Liver (tissue), 9 donors: ENCODE data around the gene WDR36. TPM values are rescaled to one million over a fixed set of nuclear protein-coding genes. Genes with fewer than 3 reads are reported as not detected.

Source experiments
- DNase-seq: peaks from one replicate; pipeline ENCODE4 v3.0.0-alpha.2; 2017; ENCODE audit warnings: low spot score
- H3K27ac ChIP-seq, 2 donors: one replicate each; pipeline ENCODE4 v1.7.0; 2013; ENCODE audit warnings: inconsistent platforms in 2 of 2, low read length in 2 of 2, control low read depth in 1 of 2, low read depth in 1 of 2, mild to moderate bottlenecking in 1 of 2
- H3K27me3 ChIP-seq, 4 donors: one replicate each; pipeline versions ENCODE4 v1.6.1 to v1.7.0; 2013; ENCODE audit warnings: low read length in 3 of 4, inconsistent platforms in 1 of 4, mild to moderate bottlenecking in 1 of 4, moderate library complexity in 1 of 4; ENCODE audit not compliant: control insufficient read depth in 4 of 4, insufficient read depth in 4 of 4
- H3K36me3 ChIP-seq, 4 donors: one replicate each; pipeline versions ENCODE4 v1.6.1 to v1.7.0; 2013; ENCODE audit warnings: low read length in 3 of 4, mild to moderate bottlenecking in 3 of 4, low read depth in 1 of 4, moderate library complexity in 1 of 4; ENCODE audit not compliant: control insufficient read depth in 4 of 4, insufficient read depth in 3 of 4
- H3K4me1 ChIP-seq, 4 donors: one replicate each; pipeline versions ENCODE4 v1.6.1 to v1.7.0; 2013; ENCODE audit warnings: low read length in 3 of 4, mild to moderate bottlenecking in 3 of 4, moderate library complexity in 1 of 4; ENCODE audit not compliant: control insufficient read depth in 4 of 4, insufficient read depth in 4 of 4
- H3K4me3 ChIP-seq, 3 donors: one replicate each; pipeline versions ENCODE4 v1.6.1 to v1.7.0; 2013; ENCODE audit warnings: low read length in 3 of 3, control low read depth in 1 of 3, low read depth in 1 of 3, mild to moderate bottlenecking in 1 of 3
- H3K9ac ChIP-seq, 2 donors: one replicate each; pipeline ENCODE4 v1.7.0; 2013; ENCODE audit warnings: low read length in 2 of 2, mild to moderate bottlenecking in 2 of 2, moderate library complexity in 2 of 2, control low read depth in 1 of 2, low read depth in 1 of 2
- H3K9me3 ChIP-seq, 4 donors: one replicate each; pipeline versions ENCODE4 v1.6.1 to v1.7.0; 2013; ENCODE audit warnings: low read length in 3 of 4; ENCODE audit not compliant: control insufficient read depth in 4 of 4
- ATF3 ChIP-seq: IDR thresholded peaks from 2 replicates; pipeline ENCODE4 v1.6.1; 2016; ENCODE audit warnings: antibody characterized with exemption
- EGR1 ChIP-seq, 2 donors: IDR thresholded peaks; 2 replicates each; pipeline ENCODE4 v1.6.1; 2016 to 2018; ENCODE audit warnings: antibody characterized with exemption in 2 of 2, low read depth in 2 of 2
- FOXA1 ChIP-seq: IDR thresholded peaks from 2 replicates; pipeline ENCODE4 v1.6.1; 2016; ENCODE audit warnings: antibody characterized with exemption
- FOXA2 ChIP-seq: IDR thresholded peaks from 2 replicates; pipeline ENCODE4 v1.6.1; 2016; ENCODE audit warnings: antibody characterized with exemption
- GABPA ChIP-seq, 2 donors: IDR thresholded peaks in 1 of 2; conservative IDR thresholded peaks in 1 of 2; 2 replicates each; pipeline ENCODE4 v1.6.1; 2016; ENCODE audit warnings: antibody characterized with exemption in 2 of 2, mild to moderate bottlenecking in 1 of 2, moderate library complexity in 1 of 2
- HNF4A ChIP-seq, 2 donors: conservative IDR thresholded peaks; 2 replicates each; pipeline ENCODE4 v1.6.1; 2016; ENCODE audit warnings: antibody characterized with exemption in 2 of 2, mild to moderate bottlenecking in 2 of 2
- HNF4G ChIP-seq: IDR thresholded peaks from 2 replicates; pipeline ENCODE4 v1.6.1; 2016; ENCODE audit warnings: antibody characterized with exemption
- JUND ChIP-seq, 2 donors: IDR thresholded peaks; 2 replicates each; pipeline ENCODE4 v1.6.1; 2016; ENCODE audit warnings: antibody characterized with exemption in 2 of 2
- MAX ChIP-seq: IDR thresholded peaks from 2 replicates; pipeline ENCODE4 v1.6.1; 2016; ENCODE audit warnings: antibody characterized with exemption
- NR2F2 ChIP-seq: IDR thresholded peaks from 2 replicates; pipeline ENCODE4 v1.6.1; 2016; ENCODE audit warnings: antibody characterized with exemption
- RAD21 ChIP-seq, 2 donors: IDR thresholded peaks; 2 replicates each; pipeline ENCODE4 v1.6.1; 2016; ENCODE audit warnings: antibody characterized with exemption in 2 of 2, mild to moderate bottlenecking in 2 of 2
- REST ChIP-seq: IDR thresholded peaks from 2 replicates; pipeline ENCODE4 v1.6.1; 2016; ENCODE audit warnings: antibody characterized with exemption, mild to moderate bottlenecking
- RXRA ChIP-seq, 2 donors: IDR thresholded peaks; 2 replicates each; pipeline ENCODE4 v1.6.1; 2017 to 2018; ENCODE audit warnings: antibody characterized with exemption in 2 of 2, mild to moderate bottlenecking in 1 of 2
- SP1 ChIP-seq: IDR thresholded peaks from 2 replicates; pipeline ENCODE4 v1.6.1; 2018; ENCODE audit warnings: antibody characterized with exemption, mild to moderate bottlenecking
- TAF1 ChIP-seq: conservative IDR thresholded peaks from 2 replicates; pipeline ENCODE4 v1.6.1; 2016; ENCODE audit warnings: antibody characterized with exemption, mild to moderate bottlenecking
- YY1 ChIP-seq: IDR thresholded peaks from 2 replicates; pipeline ENCODE4 v1.6.1; 2016; ENCODE audit warnings: antibody characterized with exemption, mild to moderate bottlenecking
- whole genome bisulfite sequencing: extraction: QIAGEN DNeasy Blood & Tissue Kit; methylation state at CpG from one replicate; pipeline ENCODE4 v1.1.7; 2013; 5-methylcytosine and 5-hydroxymethylcytosine counted together
- polyA plus RNA-seq, 2 donors: library from polyadenylated mRNA; stranded (reverse) in 1 of 2; unstranded in 1 of 2; fragments of 200-250 nt in 1 of 2; fragments of >200 nt in 1 of 2; fragmentation: Nextera tagmentation in 1 of 2; extraction: Ambion mirVana in 1 of 2; gene quantifications; one replicate each; pipeline versions ENCODE4 v1.2.1 to v1.2.3, GENCODE V29; 2013 to 2015
- total RNA-seq, 2 donors: library from RNA; depleted of rRNA; stranded (reverse); fragments of >200 nt; gene quantifications; one replicate each; pipeline ENCODE4 v1.2.3, GENCODE V29; 2014
- TF ChIP-seq, protein P1 (sequence below): fragments of 150-350 bp; IDR thresholded peaks from 2 replicates; pipeline ENCODE4 v1.5.1; 2017; ENCODE audit warnings: improper control_type of control experiment, low read depth, low read length; ENCODE audit not compliant: missing input control
- TF ChIP-seq, protein P2 (sequence below): IDR thresholded peaks from 2 replicates; pipeline ENCODE4 v1.6.1; 2016; ENCODE audit warnings: antibody characterized with exemption
- donor health status: healthy.
- donor health status: healthy.
- donor health status: healthy.
- donor health status: healthy.
- donor health status: healthy.

WDR36 gene
- total and polyA plus RNA-seq, 4 donors, result 5.2 to 25.7 (median 12.1) TPM

GRCh38 chr5:111120911-111121310 lies 28.8 kb downstream of the WDR36 start:
- peaks cover 7 to 57% (median 43%) of the 10 kb centered on the region in 4 donors for H3K36me3 ChIP-seq
- WGBS, result 70% methylated on average over 2 of the region's 2 CpGs
- no peak overlapping the region for H3K9ac ChIP-seq
- no peaks in the 10 kb centered on the region for H3K4me1 ChIP-seq
- H3K27ac ChIP-seq, result no peak overlapping the region
- no peak for DNase-seq
- no peaks in the 10 kb centered on the region for H3K9me3 ChIP-seq
- H3K27me3 ChIP-seq, result no peaks in the 10 kb centered on the region
- TF ChIP-seq MAX (no peak), FOXA2 (no peak), HNF4A (conservative IDR thresholded peaks at IDR 0.05) (no peak), SP1 (no peak), RXRA (IDR thresholded peaks at IDR 0.05) (no peak), RAD21 (IDR thresholded peaks at IDR 0.05) (no peak), JUND (IDR thresholded peaks at IDR 0.05) (no peak), REST (no peak), HNF4G (no peak), NR2F2 (no peak), FOXA1 (no peak), TAF1 (no peak), YY1 (no peak), GABPA (IDR thresholded peaks at IDR 0.05 in 1 of 2, conservative IDR thresholded peaks at IDR 0.05 in 1 of 2) (no peak), EGR1 (IDR thresholded peaks at IDR 0.05; ENCODE audit: low read depth in 2 of 2) (no peak), ATF3 (no peak)
- TF ChIP-seq, protein P1, sequence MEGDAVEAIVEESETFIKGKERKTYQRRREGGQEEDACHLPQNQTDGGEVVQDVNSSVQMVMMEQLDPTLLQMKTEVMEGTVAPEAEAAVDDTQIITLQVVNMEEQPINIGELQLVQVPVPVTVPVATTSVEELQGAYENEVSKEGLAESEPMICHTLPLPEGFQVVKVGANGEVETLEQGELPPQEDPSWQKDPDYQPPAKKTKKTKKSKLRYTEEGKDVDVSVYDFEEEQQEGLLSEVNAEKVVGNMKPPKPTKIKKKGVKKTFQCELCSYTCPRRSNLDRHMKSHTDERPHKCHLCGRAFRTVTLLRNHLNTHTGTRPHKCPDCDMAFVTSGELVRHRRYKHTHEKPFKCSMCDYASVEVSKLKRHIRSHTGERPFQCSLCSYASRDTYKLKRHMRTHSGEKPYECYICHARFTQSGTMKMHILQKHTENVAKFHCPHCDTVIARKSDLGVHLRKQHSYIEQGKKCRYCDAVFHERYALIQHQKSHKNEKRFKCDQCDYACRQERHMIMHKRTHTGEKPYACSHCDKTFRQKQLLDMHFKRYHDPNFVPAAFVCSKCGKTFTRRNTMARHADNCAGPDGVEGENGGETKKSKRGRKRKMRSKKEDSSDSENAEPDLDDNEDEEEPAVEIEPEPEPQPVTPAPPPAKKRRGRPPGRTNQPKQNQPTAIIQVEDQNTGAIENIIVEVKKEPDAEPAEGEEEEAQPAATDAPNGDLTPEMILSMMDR, result no peak
- TF ChIP-seq, protein P2, sequence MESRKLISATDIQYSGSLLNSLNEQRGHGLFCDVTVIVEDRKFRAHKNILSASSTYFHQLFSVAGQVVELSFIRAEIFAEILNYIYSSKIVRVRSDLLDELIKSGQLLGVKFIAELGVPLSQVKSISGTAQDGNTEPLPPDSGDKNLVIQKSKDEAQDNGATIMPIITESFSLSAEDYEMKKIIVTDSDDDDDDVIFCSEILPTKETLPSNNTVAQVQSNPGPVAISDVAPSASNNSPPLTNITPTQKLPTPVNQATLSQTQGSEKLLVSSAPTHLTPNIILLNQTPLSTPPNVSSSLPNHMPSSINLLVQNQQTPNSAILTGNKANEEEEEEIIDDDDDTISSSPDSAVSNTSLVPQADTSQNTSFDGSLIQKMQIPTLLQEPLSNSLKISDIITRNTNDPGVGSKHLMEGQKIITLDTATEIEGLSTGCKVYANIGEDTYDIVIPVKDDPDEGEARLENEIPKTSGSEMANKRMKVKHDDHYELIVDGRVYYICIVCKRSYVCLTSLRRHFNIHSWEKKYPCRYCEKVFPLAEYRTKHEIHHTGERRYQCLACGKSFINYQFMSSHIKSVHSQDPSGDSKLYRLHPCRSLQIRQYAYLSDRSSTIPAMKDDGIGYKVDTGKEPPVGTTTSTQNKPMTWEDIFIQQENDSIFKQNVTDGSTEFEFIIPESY, result no peak
- no peak overlapping the region for H3K4me3 ChIP-seq

- no peaks in the 10 kb centered on the region for H3K9me3 ChIP-seq
- DNase-seq, result no peak
- peaks cover 8 to 63% (median 50%) of the 10 kb centered on the region in 4 donors for H3K36me3 ChIP-seq
- no peaks in the 10 kb centered on the region for H3K27me3 ChIP-seq
- no peak overlapping the region for H3K9ac ChIP-seq
- no peak overlapping the region for H3K27ac ChIP-seq
- no peaks in the 10 kb centered on the region for H3K4me1 ChIP-seq
- H3K4me3 ChIP-seq, result no peak overlapping the region
- TF ChIP-seq TAF1, result no peak
- no peak for TF ChIP-seq RXRA (IDR thresholded peaks at IDR 0.05)
- TF ChIP-seq SP1, result no peak
- no peak for TF ChIP-seq NR2F2
- TF ChIP-seq REST, result no peak
- TF ChIP-seq, protein P1, result no peak
- no peak for TF ChIP-seq JUND (IDR thresholded peaks at IDR 0.05)
- TF ChIP-seq GABPA (IDR thresholded peaks at IDR 0.05 in 1 of 2, conservative IDR thresholded peaks at IDR 0.05 in 1 of 2), result no peak
- no peak for TF ChIP-seq ATF3
Measured at GRCh38 chr5:111121926-111122325, 29.8 kb downstream of the WDR36 start.
